Mononuclear cell (primary cell): Measurements from ENCODE around the gene E2F1. TPM values are rescaled to one million over a fixed set of nuclear protein-coding genes. Genes with fewer than 3 reads are reported as not detected.

Source experiments
- H3K27me3 ChIP-seq: 2 replicates; pipeline ENCODE4 v1.6.0; 2011; ENCODE audit warnings: low read length, control low read depth; ENCODE audit not compliant: insufficient read depth
- H3K4me1 ChIP-seq: 2 replicates; pipeline ENCODE4 v1.5.1; 2011; ENCODE audit warnings: mild to moderate bottlenecking, low read length, control low read depth; ENCODE audit not compliant: insufficient read depth
- H3K4me3 ChIP-seq: 2 replicates; pipeline ENCODE4 v1.5.1; 2011; ENCODE audit warnings: mild to moderate bottlenecking, low read length, moderate library complexity
- H3K9me3 ChIP-seq: 2 replicates; pipeline ENCODE4 v1.5.1; 2011; ENCODE audit warnings: low read depth, mild to moderate bottlenecking, control low read depth, low read length
- total RNA-seq: library from RNA; depleted of rRNA; stranded (reverse); fragments of >200 nt; gene quantifications from one replicate; pipeline ENCODE4 v1.2.3, GENCODE V29; 2012

The E2F1 gene, protein sequence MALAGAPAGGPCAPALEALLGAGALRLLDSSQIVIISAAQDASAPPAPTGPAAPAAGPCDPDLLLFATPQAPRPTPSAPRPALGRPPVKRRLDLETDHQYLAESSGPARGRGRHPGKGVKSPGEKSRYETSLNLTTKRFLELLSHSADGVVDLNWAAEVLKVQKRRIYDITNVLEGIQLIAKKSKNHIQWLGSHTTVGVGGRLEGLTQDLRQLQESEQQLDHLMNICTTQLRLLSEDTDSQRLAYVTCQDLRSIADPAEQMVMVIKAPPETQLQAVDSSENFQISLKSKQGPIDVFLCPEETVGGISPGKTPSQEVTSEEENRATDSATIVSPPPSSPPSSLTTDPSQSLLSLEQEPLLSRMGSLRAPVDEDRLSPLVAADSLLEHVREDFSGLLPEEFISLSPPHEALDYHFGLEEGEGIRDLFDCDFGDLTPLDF
- total RNA-seq, result 2.0 TPM

DNA sequence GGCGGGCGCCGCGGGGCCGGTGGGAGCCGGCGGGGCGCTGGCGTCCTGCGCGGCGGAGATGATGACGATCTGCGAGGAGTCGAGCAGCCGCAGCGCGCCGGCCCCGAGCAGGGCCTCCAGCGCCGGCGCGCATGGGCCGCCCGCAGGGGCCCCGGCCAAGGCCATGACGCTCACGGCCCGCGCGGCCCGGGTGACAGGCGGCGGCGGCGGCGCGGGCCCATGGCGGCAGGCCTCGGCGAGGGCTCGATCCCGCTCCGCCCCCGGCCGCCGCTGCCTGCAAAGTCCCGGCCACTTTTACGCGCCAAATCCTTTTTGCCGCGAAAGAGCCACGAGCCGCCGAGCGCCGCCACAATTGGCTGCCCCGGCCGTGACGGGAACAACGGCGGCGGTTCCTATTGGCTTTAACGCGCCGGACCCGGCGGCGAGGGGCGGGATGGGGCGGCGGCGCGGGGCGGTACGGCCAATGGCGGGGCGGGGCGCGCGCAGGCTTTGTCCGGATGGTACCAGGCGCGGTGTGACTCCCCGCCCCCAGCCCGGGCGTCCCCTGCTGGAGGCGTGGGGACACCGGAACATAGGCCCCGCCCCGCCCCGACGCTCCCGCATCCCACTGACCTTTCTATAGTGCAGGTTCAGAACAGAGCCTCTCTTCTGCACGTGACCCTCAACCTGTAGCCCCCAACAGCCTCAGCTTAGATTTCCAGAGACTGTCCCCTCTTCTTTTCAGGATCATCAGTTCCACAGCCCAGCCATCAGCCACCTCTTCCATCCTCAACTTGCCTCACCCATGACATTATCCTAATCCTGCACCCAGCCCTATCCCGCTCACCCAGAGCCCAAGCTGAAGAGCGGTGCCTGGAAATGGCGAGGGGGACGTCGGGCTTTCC, at the start of gene E2F1:
E2F1 (minus strand) TSS at position 286 of the 884 bp plus-strand sequence; CDS start at position 165, 121 bp downstream.
- Histone ChIP-seq H3K9me3 (no peaks in the 10 kb centered on the region), H3K27me3 (no peaks in the 10 kb centered on the region), H3K4me3 (peak within 1 kb of the TSS; percentile 32), H3K4me1 (peaks cover 45% of the 10 kb centered on the region)

DNA sequence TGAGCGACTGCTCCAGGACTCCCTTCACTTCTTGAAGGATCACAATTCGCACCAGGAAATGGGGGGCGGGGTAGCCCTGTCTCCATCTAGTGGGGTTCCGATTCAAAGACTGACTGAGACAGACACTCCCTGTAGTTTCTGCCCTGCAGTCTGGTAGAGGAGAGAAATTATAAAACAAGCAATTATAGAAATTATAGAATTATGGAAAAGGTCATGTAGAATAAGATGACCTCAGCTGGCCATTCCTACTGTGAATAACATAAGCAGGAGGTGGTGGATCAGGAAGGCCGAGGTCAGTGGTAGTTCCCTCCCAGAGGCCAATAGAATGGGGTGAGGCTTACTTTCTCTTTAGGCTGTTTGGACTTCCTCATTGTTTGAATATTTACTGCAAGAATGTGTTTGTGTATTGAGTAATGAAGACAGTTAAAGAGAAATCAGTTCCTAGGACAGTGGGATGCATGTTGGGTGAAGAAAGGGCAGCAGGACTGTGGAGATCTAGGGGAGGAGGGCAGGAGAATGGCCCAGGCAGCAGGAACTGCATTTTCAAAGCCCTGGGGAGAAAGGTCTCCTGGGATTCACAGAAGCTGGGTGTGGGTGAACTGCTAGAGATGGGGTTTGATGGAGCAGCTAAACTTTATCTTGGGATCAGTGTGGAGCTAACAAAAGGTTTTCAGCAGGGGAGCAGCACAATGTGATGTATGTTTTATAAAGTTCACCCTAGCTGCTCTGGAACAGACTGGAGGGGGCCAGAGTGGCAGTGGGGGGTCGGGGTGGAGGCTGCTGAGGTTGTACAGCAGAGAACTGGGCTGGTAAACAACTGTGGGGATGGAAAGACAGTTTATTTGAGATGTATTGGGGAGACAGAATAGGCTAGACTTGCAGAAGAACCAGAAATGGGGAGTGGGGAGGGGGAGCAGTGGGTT, 47.7 kb upstream of the E2F1 start:
- no peak overlapping the region for H3K4me3 ChIP-seq
- H3K9me3 ChIP-seq, result no peaks in the 10 kb centered on the region
- no peaks in the 10 kb centered on the region for H3K27me3 ChIP-seq
- peaks cover 36% of the 10 kb centered on the region for H3K4me1 ChIP-seq

DNA sequence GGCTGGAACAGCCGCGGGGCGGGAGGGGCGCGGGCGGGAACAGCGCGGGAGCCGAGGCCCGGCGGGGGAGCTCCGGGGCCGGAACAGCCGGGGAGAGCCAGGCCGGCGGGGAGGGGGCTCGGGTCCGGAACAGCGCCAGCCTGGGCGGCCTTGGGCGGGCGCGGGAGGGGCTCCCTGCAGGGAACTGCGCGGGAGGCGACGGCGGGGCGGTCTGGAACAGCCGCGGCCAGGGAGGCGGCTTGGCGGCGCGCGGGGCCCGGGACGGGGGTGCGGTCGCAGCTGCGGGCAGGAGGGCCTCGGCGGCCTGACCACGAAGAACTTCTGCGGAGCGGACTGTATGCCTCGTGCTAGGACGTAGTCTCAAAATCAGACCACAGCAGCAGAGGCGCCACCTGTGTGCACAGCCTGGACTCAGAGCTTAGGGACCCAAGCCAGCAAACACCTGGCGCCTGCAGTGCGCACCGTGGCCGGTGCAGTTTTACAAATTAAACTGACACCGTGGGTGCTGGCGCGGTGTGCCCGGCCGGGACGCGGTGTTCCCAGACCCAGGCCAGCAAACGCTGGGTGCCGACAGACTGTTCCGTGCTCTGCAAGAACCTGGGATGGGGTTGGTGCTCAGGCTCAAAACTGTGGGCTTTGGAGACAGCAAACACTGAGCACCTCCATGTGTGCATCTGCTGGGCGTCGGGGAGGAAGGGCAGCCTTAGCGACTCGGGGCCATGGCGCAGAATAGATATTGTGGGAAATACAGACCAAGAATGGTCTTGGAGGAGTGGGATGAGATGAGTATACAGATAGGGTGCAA, 46.2 kb upstream of the E2F1 start:
- H3K4me1 ChIP-seq, result peaks cover 36% of the 10 kb centered on the region
- H3K4me3 ChIP-seq, result peak overlapping the region; percentile 63
- H3K27me3 ChIP-seq, result no peaks in the 10 kb centered on the region
- no peaks in the 10 kb centered on the region for H3K9me3 ChIP-seq

DNA sequence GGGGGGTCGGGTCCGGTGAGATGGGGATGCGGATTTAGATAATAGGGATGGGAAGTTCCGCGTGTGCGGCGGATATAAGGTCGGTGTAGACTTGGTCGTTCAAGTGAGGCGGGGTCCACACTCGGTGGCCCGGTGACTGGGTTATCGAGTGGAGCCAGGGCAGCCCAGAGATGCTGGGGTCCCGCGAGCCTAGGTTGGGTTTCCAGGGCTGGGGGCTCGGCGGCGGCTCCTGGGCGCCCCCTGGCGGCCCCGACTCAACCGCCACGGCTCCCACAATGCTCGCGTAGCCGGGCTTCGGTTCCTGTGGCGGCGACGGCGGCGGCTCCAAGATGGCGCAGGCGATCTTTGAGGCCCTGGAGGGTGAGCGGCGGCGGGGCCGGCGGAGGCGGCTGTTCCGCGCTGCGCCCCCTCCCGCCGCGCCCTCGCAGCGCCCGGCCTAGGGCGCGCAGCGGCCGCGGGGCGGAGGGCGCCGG, 45.5 kb upstream of the E2F1 start, which contains the start of gene ZNF341:
ZNF341 (plus strand) TSS at position 304 of the 473 bp plus-strand sequence; CDS start at position 330, 26 bp downstream.
- Histone ChIP-seq H3K4me1 (peaks cover 36% of the 10 kb centered on the region), H3K4me3 (peak within 1 kb of the TSS; percentile 63), H3K27me3 (no peaks in the 10 kb centered on the region), H3K9me3 (no peaks in the 10 kb centered on the region)

DNA sequence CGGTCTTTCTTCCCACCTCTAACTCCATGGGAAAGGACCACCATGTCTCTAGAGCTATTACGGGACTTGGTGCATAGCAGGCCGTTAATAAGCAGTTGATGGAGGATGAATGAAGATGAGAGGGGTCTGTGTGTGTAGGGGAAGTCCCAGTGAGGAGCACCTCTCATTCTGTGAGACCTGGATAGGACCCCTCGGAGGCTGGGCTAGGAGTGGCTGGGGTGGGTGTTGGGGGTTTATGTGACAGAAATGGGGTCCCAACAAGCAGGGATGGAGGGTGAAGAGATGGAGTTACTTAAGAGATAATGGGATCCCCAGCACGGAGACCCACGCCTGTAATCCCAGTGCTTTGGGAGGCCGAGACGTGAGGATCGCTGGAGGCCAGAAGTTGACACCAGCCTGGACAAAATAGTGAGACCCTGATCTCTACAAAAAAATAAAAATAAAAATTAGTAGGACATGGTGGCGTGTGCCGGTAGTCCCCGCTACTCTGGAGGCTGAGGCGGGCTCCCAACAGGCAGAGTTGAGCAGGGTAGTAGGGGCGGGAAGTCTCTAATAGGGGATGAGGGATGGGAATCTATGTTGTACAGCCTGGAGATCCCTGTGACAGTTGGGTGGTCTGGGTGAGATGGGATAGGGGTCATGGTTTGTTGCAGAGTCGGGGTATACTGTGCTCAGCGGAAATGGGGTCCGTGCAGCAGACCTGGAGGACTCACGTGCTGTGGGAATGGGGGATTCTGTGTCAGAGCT, 44.9 kb upstream of the E2F1 start:
- no peaks in the 10 kb centered on the region for H3K27me3 ChIP-seq
- peaks cover 36% of the 10 kb centered on the region for H3K4me1 ChIP-seq
- H3K9me3 ChIP-seq, result no peaks in the 10 kb centered on the region
- H3K4me3 ChIP-seq, result peak overlapping the region; percentile 50

DNA sequence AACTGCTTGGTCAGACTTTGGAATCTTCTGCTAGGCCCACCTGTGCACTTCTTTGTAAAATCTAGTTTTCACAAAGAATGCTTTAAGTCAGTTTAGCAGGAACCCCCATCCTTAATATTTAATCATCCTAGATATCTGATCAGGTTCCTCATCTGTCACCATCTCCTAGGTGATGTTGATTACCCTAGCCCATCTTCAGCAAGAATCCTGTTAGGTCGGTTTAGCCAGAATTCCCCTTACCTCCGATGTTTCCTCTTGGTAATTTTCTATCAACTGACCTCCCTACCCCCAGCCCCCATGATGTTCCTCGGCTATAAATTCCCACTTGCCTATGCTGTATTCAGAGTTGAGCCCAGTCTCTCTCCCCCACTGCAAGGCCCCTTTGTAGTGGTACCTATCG, 42.9 kb upstream of the E2F1 start:
- H3K9me3 ChIP-seq, result no peaks in the 10 kb centered on the region
- no peak overlapping the region for H3K4me3 ChIP-seq
- peaks cover 33% of the 10 kb centered on the region for H3K4me1 ChIP-seq

DNA sequence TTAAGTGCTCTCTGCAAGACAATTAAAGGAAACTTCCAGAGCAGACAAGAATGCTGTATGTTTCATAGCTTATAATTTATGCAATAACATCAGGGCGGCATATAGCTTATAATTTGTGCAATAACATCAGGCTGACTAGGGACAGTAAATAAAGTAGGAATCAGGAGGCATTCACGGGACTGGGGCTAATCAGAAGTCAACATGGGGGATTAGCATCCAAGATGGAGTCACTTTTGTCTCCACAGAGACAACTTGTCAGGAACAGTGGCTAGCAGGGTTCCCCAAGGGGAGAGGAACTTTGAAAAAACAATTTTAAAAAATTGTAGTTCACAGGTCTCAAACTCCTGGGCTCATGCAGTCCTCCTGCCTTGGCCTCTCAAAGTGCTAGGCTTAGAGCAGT, 42.3 kb upstream of the E2F1 start:
- peaks cover 28% of the 10 kb centered on the region for H3K4me1 ChIP-seq
- no peak overlapping the region for H3K4me3 ChIP-seq
- no peaks in the 10 kb centered on the region for H3K27me3 ChIP-seq

More for the DNA sequence above, 42.9 kb upstream of the E2F1 start:
- no peaks in the 10 kb centered on the region for H3K27me3 ChIP-seq

DNA sequence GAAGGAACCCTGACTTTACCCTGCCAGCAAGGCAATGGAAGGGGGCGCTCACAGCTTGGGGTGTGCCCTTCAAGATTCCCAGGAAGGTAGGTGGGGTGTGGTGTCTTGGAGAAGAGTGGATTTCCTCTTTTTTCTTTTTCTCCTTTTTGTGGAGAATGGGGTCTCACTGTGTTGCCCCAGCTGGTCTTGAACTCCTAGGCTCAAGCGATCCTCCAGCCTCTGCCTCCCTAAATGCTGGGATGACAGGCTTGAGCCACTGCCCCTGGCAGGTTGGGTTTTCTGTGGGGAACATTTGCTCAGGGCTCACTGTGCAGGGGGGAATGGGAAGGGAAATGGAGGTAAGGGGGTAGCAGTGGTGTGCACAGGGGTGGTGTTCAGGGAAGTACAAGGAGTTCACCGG, 41.6 kb upstream of the E2F1 start:
- Histone ChIP-seq H3K4me1 (peaks cover 21% of the 10 kb centered on the region), H3K4me3 (no peak overlapping the region), H3K9me3 (no peaks in the 10 kb centered on the region), H3K27me3 (no peaks in the 10 kb centered on the region)

More for the DNA sequence above, 42.3 kb upstream of the E2F1 start:
- no peaks in the 10 kb centered on the region for H3K9me3 ChIP-seq

DNA sequence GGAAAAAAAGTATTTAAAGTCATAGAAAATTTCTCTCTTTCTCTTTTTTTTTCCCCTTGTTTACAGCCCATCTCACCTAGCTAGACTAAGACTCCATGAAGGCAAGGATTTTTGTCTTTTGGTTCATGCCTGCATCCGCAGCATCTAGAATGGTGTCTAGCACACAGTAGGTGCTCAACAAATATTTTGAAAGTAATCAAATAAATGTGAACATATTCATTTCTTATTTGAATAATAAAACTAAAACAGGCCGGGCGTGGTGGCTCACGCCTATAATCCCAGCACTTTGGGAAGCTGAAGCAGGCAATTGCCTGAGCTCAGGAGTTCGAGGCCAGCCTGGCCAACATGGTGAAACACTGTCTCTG, 40.9 kb upstream of the E2F1 start:
- Histone ChIP-seq H3K4me1 (peaks cover 16% of the 10 kb centered on the region), H3K9me3 (no peaks in the 10 kb centered on the region), H3K4me3 (no peak overlapping the region), H3K27me3 (no peaks in the 10 kb centered on the region)

DNA sequence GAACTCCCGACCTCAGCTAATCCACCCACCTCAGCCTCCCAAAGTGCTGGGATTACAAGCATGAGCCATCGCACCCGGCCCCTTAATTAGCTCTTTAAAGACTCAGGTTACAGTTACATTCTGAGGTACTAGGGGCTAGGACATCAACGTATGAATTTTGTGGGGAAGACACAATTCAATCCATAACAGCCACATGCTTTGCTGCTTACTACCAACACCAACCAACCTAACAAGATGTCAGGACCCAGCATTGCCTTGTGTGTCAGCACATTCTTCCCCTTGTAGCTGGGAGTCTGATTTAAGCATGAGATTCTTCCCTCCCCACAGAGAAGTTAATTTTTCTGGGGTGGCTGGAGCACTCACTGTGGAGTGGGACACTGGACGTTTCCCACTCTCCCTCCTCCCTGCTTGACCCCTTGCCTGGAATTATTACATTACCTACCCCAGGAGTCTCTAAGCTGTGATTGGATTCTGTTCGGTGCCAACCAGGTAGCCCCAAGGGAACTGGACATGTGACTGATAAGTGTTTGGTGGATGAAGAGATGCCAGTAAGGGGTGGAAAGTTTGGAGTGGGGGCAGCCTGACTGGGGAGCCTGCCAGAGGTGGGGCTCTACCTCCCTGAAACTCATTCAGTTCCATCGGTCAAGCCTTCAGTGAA, 39.6 kb upstream of the E2F1 start:
- Histone ChIP-seq H3K27me3 (no peaks in the 10 kb centered on the region), H3K9me3 (no peaks in the 10 kb centered on the region), H3K4me3 (no peak overlapping the region), H3K4me1 (peaks cover 10% of the 10 kb centered on the region)

DNA sequence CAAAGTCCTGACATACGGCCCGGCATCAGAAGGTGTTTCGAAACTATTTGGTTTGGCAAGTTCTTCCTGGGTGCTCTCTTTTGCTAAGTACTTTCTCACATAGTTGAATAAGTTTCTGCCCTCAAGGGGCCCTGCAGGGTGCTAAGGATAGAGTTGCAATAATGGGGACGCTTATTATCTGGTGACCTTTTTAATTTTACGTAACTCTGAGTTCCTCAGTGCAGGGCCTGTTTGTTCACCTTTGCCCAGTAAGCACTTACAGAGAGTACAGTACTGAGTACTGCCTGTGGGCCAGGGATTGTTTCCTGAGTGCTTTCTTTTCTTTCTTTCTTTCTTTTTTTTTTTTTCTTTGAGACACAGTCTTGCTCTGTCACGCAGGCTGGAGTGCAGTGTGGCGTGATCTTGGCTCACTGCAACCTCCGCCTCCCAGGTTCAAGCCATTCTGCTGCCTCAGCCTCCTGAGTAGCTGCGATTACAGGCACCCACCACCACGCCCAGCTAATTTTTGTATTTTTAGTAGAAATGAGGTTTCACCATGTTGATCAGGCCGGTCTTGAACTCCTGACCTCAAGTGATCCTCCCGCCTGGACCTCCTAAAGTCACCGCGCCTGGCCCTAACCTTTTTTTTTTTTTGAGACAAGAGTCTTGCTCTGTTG, 38.4 kb upstream of the E2F1 start:
- H3K4me3 ChIP-seq, result no peak overlapping the region
- H3K4me1 ChIP-seq, result peaks cover 17% of the 10 kb centered on the region
- H3K27me3 ChIP-seq, result no peaks in the 10 kb centered on the region
- H3K9me3 ChIP-seq, result no peaks in the 10 kb centered on the region

DNA sequence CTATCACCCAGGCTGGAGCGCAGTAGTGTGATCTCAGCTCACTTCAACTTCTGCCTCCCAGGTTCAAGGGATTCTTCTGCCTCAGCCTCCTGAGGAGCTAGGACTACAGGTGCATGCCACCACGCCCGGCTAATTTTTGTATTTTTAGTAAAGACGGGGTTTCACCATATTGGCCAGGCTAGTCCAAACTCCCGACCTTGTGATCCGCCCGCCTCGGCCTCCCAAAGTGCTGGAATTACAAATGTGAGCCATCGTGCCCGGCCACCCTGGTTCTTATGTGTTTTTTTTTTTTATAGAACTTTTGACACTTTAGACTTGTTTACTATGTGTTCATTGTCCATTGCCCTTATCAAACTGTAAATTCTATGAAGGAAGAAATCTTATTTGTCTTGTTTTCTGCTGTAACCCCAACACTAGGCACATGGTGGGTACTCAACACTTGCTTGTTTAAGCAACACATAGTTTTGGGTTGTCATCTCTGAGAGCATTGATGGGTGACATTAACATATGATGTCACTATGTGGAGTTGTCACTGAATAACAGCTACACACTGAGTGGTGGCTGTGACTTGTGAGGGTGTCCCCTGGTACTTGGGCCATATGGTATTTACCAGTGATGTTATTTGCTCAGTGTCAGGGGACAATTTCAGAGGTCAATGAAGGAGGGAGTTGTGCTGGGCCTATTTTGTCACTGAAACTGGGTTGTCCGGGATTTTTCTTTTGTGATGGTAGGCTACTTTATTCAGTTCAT, 35.4 kb upstream of the E2F1 start:
- no peaks in the 10 kb centered on the region for H3K9me3 ChIP-seq
- no peak overlapping the region for H3K4me3 ChIP-seq
- peaks cover 26% of the 10 kb centered on the region for H3K4me1 ChIP-seq
- H3K27me3 ChIP-seq, result no peaks in the 10 kb centered on the region
